ENCODE results near the gene PHTF2.
"Not testable (repeated sequence)": the region's sequence is repeated elsewhere in the genome, so short reads cannot be mapped to it uniquely, and the experiment has no call there.

The PHTF2 gene

DNA sequence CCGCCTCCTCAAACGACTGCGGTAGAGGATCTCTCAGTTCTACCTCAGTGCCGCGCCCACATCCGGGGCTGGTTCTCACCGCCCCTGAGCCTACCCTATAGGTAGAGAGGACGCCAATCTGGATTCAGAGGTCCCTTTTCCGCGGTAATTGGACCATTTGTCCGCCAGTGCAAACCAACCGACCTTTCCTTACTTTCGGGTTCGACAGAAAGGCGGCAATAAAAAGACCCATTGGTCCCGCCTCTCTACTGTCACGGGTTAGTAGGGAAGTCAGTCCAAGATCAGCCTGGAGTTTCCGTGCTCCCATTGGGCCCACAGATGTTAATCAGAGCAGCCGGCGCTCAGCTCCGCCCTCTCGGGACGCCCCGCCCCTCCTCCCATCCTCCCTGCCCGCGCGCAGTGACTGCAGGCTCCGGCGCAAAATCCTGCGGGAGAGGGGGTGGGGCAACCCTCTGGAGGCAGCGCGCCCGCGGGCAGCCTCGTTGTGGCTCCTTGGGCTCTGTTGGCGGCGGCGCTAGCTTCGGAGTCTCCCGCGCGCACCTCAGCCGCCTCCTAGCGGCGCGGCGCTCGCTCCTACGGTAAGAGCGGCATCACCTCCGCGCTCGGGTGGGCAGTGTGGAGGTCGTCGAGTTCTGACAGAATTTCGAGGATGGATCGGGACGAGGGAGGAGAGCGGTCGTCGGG, at the start of gene PHTF2, which contains the start of gene TMEM60:
TSS of gene PHTF2 (plus strand) at position 380 of the 684 bp plus-strand sequence.
TSS of gene TMEM60 (minus strand) at position 41 of the 684 bp plus-strand sequence. CDS start 4,061 bp downstream, outside the sequence.
- DNase-seq = peak; percentile 99 to 100

DNA sequence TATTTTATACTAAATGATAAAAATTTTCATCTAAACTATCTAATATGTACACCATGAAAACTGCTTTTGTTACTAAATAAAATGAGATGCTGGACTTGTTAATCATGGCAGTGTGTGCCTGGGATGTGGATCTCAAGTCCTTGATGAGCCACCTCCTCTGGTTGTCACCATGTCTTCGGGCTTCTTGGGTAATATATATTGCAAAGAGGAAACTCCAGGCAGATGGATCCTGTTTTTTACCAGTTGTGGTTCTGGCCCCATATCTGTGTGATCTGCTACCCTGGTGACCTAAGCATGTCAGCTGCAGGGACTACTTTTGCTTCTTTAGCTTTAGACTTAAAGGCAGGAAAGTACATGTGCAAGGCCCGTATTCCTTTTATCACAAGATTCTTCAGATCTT, 46.6 kb upstream of the PHTF2 start:
- no peak for DNase-seq

DNA sequence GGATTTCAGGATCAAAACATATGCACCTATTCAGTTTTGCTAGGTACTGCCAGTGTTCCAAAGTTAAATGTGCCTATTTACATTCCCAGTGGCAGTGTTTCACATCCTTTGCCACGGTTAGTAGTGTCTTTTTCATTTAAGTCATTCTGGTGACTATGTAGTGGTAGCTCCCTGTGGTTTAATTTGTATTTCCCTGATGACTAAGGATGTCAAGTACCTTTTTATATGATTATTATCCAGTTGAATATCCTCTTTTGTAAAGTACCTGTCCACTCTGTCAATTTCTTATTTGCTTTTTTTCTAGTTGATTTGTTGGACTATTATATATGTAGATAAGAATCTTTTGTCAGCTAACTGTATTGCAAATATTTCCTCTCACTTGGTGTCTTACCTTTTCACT, 45.4 kb upstream of the PHTF2 start:
- DNase-seq = no peak

DNA sequence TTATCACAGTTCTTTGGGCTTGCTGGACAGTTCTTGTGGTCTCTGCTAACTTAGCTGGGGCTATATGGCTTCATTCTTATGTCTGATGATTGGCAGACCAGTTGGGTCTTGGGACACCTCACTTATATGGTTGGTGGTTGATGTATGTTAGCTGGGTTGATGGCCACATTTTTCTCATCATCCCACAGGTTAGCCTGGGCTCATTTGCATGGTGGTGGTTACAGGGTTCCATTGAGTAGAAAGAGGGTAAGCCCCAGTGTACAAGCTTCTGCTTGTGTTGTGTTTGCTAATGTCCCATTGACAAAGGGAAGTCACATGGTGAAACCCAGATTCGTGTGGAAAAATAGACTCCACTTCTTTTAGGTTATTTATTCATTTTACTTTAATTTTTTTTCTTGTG, 41.0 kb upstream of the PHTF2 start:
- DNase-seq = no peak

DNA sequence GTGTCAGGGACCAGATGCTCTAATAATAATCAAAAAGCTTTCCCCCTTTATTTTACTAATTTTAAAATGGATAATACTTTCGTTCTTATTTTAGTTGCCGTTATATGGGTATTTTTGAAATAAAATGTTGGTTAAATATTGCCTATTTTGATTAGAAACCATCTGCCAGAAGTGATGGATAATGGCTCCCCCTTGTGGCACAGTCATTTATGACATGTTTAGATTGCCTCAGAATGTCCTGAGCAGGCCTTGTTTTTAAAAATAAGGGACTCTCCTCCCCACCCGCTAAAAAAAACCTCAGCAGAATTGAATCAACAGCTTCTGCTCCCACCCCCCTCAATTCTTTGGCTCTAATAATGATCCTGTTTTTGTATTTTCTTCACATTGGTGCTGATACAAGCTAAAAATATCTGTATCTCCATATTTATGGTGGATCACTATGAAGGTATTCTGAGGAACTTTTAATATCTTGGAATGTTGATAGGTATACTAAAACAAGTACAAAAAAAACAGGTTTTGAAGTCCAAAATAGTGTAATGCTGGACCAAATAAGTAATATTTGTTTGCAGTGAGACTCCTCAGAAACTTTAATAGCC, 39.2 kb upstream of the PHTF2 start:
- DNase-seq = peak; percentile 39 to 54

DNA sequence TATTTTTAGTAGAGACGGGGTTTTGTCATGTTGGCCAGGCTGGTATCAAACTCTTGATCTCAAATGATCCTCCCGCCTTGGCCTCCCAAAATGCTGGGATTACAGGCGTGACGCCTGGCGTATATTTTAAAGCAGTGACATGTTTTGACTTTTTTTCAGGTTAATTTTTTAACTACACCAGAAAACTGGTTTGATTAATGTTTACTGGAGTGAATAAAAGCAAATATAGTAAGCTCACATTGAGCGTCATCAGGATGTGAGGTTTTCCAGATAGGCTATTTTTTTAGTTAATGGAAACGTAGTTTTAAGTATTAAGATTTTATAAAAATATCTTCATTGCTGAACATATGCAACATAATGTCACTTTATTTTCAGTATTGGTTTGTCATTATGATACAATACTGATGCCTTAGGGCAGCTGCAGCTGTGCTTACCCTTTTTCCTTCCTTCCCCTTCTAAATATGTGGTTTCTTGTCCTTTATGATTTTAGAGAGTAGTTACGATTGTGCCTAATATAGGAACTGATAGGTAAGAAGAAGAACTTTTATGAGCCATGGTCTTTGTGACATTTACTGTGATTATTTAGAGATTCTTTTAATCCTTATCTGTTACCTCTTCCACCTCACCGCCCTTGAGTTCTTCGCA, 37.6 kb upstream of the PHTF2 start:
- DNase-seq = no peak

DNA sequence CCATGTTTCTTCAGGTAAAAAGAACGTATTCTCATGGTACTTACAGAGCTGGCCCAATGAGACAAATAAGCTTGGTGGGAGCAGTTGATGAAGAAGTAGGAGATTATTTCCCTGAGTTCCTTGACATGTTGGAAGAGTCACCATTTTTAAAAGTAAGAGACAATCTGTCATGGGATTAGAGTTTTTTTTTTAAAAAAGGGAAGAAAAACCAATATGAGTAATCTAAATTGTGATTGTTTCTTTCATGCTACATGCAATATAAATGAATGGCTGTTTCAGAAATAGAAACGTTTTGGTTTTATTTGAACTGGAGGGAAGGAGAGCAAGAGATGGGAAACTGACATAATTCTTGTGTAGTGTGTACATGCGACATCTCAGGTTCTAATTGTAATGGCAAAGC, 33.1 kb upstream of the PHTF2 start:
- DNase-seq = no peak

DNA sequence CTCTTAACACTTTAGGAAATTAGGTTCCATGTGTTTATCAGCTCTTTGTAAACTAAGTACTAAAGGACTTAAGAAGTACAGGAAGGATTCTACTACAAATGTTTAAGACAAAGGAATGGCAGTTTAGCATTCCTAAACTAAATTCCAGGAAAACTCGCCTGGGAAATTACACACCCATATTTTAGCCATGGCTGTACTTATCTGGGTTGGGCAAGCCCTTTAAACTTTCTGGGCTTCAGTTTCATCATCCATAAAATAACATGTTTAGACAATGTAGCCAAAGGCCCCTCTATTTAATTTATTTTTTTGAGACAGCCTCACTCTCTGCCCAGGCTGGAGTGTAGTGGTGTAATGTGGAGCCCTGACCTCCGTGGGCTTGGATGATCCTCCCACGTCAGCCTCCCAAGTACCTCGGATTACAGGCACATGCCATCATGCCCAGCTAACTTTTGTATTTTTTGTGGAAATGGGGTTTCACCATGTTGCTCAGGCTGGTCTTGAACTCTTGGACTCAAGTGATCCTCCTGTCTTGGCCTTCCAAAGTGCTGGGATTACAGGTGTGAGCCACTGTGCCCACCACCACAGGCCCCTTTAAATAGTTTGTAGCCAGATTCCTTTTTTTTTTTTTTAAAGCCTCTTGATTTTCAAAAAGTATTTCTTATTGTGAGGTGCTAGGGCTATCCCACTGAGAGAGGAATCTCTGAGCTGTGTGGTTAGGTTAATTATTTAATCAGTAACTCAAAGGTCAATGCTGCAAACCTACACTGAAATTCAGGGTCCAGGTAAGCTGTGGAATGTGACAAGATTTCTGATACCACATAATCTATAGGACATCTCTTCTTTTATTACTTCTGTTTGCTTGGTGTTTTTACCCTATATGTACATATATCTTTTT, 32.4 kb upstream of the PHTF2 start:
- no peak for DNase-seq

DNA sequence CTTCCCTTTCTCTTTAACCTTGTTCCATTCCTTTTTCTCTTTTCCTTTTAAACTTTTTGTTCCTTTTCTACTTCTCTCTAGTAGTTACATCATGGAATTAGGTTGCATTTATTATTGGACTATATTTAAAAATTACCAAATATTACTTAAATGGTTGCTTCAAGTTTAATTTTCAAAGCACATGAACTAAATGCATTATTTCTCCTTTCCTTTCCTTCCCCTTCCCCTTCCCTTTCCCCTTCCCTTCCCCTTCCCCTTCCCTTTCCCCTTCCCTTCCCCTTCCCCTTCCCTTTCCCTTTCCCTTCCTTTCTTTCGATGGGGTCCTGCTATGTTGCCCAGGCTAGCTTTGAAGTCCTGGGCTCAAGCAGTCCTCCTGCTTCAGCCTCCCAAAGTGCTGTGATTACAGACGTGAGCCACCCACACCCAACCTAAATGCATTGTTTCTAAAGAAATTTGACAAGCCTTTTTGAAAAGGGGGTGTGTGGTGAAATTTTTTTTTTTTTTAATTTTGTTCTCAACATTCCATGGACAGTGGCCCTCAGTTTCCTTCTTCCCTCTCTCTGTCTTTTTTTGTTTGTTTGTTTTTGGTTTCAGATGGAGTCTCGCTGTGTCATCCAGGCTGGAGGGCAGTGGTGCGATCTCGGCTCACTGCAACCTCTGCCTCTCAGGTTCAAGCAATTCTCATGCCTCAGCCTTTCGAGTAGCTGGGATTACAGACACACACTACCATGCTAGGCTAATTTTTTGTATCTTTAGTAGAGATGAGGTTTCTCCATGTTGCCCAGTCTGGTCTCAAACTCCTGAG, 31.6 kb upstream of the PHTF2 start:
- no peak for DNase-seq

DNA sequence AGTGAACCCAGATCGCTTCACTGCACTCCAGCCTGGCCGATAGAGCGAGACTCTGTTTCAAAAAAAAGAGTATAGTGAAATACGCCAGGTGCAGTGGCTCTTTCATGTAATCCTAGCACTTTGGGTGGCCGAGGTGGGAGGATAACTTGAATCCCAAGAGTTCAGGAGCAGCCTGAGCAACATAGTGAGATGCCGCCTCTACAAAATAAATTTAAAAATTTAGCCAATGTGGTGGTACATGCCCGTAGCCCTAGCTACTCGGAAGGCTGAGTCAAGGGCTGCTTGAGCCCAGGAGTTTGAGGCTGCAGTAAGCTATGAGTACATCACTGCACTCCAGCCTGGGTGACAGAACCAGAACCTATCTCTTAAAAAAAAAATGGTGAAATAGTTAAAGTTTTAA, 28.3 kb upstream of the PHTF2 start:
- no peak for DNase-seq

DNA sequence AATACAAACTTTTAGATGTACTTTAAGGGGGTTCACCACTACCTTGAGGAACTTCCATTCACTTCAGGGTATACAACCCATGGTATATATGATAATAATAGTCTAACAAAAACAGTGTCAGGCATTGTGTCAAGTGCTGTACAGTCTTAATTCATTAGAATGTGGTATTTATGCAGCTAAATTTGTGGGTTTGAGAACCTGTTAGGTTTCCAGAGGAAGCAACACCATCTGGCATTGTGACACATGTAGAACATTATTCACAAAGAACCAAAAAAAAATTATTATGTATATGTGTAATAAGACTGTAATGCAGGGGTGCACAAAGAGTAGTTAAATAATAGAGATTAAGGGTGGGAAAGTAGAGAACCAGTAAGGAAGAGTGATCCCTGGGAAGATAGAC, 26.7 kb upstream of the PHTF2 start:
- DNase-seq = no peak

DNA sequence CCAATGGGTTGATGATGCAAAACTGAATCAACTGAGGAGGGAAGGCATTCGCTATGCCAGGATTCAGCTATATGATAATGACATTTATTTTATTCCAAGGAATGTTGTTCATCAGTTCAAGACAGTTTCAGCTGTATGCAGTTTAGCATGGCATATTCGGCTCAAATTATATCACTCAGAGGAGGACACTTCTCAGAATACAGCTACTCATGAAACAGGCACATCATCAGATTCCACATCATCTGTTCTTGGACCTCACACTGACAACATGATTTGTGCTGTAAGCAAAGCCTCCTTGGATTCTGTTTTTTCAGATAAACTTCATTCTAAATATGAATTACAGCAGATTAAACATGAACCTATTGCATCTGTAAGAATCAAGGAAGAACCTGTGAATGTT, 20.0 kb upstream of the PHTF2 start:
- no peak for DNase-seq

DNA sequence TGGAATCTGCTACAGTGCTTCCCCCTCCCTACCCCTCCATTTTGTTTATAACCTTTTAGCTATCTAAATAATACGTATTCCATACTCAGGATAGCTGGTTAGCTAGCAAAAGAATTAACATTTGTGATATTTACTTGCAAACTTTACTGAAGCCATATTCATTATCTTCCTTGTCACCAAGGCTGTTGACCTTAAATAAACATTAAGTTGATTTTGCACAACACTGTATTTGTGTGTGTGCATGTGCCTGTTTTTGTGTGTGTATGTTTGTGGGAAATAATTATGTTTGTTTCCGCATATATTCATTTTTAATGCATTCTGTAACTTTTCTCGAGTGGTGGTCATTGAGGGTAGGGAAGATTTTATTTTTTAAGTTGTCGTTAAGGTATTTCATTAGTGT, 16.2 kb upstream of the PHTF2 start:
- no peak for DNase-seq

DNA sequence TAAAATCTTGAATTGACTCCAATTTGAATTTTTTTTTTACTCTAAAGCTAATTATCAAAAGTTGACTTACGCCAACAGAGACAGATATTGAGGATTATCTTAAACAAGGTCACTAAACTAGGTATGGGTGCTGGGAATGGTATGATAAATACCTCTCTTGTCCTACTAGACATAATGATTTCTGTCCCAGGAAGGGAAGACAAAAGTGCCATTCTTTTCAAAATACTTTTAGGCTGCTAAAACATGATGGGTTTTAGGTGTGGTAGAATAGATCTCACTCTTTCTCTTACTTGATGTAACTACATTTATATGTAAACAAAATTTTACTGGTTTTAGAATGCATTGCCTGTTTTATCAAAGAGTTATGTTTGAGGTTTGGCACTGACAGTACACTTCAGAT, 15.5 kb upstream of the PHTF2 start:
- no peak for DNase-seq

DNA sequence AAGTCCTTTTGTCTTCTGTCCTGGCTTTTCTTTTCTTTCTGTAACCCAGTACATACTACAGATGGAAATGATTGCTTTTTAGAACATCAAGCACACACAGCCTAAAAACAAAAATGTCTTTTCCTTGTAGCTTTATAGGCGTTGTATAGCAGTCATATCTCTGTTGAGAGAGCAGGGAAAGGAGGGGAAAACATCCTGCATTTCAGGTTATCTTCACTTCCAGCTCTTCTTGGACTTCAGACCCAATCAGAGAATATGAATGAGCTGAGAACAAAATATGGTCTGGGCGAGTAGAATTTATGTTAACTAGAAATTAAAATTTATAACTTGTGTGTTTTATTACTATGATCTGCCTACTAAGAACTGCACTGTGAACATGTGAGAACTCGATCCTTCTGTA, 15.0 kb upstream of the PHTF2 start:
- no peak for DNase-seq

DNA sequence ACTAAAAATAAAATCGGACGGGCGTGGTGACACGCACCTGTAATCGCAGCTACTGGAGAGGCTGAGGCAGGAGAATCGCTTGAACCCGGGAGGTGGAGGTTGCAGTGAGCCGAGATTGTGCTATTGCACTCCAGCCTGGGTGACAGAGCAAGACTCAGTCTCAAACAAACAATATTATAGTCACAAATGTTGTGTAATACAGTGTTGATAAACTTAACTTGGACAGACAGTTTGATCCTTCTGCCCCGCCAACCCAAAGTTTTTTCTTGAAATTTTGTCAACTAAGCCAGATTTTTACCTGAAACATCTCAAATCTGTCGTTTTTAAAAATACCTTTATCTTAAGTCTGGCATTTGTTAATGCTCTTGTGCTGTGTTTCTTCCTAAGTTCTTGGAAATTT, 14.1 kb upstream of the PHTF2 start:
- DNase-seq = not testable (repeated sequence)

DNA sequence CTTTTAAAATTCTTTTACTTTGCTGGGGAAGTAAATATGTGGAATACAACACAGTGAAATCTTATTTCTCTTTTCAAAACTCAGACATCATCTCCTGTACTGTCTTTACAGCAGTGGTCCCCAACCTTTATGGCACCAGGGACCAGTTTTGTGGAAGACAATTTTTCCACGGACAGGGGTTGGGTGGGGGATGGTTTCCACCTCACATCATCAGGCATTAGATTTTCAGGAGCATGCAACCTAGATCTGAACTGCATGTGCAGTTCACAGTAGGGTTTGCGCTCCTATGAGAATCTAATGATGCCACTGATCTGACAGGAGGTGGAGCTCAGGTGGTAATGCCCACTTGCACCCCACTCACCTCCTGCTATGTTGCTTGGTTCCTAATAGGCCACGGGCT, 12.6 kb upstream of the PHTF2 start:
- no peak for DNase-seq

DNA sequence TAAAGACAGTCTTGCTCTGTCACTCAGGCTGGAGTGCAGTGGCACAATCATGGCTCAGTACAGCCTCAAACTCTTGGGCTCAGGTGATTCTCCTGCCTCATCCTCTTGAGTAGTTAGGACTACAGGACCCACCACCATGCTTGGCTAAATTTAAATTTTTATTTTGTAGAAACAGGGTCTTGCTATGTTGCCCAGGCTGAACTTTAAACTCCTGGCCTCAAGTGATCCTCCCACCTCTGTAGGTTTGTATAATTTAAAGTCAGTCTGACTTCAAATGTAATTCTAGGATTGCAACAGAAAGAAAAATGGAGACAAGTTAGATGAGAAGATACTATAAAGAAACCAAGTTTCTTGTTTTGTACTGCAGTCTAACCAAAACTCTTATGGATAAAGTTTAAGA, 11.8 kb upstream of the PHTF2 start:
- DNase-seq = no peak

DNA sequence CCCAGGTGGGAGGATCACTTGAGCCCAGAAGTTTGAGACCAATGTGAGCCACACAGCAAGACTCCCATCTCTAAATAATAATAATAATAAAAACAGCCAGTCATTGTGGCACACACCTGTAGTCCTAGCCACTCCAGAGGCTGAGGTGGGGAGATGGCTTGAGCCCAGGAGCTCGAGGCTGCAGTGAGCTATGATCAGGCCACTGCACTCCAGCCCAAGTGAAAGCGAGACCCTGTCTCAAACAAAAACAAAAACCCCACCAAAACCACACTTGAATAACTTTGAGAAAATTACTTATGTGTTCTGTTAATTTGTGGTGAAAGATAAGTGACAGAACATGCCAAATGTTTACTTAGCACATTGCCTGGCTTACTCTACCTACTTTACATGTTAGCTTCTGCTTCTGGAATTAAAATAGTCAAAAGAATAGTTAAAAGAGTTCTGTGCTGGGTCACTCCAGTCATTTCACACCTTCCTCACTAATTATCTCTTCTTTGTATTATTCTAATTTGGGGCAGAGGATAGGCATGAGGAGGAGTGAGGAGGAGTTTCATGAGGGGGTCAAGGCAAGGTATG, 10.2 kb upstream of the PHTF2 start:
- DNase-seq = no peak

DNA sequence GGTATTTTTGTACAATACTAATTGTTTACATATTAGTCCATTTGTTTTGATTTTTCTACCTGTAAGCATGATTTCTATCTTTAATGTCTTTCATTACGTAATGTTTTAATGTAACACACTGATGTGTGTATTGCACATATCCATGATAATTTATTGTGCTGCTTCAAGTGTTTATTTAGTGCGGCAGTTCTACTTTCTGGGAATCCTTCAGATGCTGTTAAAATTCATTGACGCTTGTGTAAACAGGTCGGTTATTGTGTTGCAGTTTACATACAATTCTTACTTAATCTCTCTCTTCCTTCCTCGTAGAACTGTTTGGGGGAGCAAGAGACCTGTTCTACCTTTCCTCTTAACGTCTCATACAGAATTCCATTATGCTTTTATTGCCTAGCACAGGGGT, 7.2 kb upstream of the PHTF2 start:
- DNase-seq = no peak

DNA sequence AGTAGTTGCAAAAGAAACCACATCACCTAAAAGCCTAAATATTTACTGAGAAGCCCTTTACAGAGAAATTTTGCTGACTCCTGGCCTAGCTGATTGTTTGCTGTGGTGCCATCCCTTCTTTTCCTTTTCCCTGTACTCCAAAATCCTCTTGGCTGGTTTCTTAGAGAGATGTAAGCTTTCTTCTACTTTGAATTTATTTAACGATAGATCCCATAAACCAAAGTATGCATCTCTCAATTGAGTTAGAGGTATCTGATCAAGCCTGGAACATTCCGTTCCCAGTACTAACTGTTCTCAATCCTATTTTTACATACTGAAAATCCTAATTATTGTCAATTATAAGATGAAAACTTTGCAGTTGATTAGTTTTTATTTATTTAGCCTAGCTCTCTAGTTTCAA, 6.6 kb upstream of the PHTF2 start:
- DNase-seq = no peak

DNA sequence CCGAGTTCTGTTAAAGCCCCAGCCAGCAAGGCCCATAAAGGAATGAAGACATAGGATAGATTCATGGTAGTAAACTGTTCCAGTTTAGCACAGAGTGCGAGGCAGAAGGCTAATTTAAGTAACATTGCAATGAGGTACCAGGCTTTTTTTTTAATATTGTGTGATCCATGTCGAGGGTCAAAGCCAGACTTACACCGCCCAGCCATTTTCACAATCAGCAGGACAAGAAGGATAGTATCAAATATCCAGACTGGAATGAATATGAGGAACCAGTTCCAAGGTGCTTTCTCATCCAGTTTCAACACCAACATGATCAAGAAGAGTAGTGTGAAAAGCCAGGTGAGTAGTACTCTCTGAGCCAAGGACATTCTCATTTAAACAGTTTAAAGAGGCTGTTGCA, 4.6 kb upstream of the PHTF2 start:
- DNase-seq = no peak
